Hepatocyte (in vitro differentiated cells): ENCODE measurements around the gene HECW1. TPM values are rescaled to one million over a fixed set of nuclear protein-coding genes. Genes with fewer than 3 reads are reported as not detected.

Experiments
- DNase-seq: peaks from one replicate; pipeline ENCODE4 v3.0.0-alpha.2; 2016; ENCODE audit warnings: low spot score
- H2AFZ ChIP-seq: fragments of 200-600 bp; sonication (generic); 2 replicates; pipeline ENCODE4 v1.6.0; 2016; ENCODE audit warnings: antibody characterized with exemption, mild to moderate bottlenecking
- H3K27ac ChIP-seq: fragments of 200-600 bp; sonication (generic); 2 replicates; pipeline ENCODE4 v1.5.1; 2016; ENCODE audit warnings: mild to moderate bottlenecking
- H3K27me3 ChIP-seq: fragments of 200-600 bp; sonication (generic); 2 replicates; pipeline ENCODE4 v1.6.1; 2016
- H3K36me3 ChIP-seq: fragments of 200-600 bp; sonication (generic); replicated peaks from 2 replicates; pipeline ENCODE4 v1.5.1; 2016; ENCODE audit warnings: low read depth; ENCODE audit not compliant: insufficient read depth
- H3K4me1 ChIP-seq: fragments of 200-600 bp; sonication (generic); 2 replicates; pipeline ENCODE4 v1.5.1; 2016; ENCODE audit warnings: mild to moderate bottlenecking, moderate library complexity; ENCODE audit not compliant: insufficient read depth
- H3K4me2 ChIP-seq: fragments of 200-600 bp; sonication (generic); 2 replicates; pipeline ENCODE4 v1.6.0; 2016
- H3K4me3 ChIP-seq: fragments of 200-600 bp; sonication (generic); 2 replicates; pipeline ENCODE4 v1.5.1; 2016; ENCODE audit warnings: mild to moderate bottlenecking
- H3K79me2 ChIP-seq: fragments of 200-600 bp; sonication (generic); 2 replicates; pipeline ENCODE4 v1.6.0; 2017; ENCODE audit warnings: mild to moderate bottlenecking
- H3K9me2 ChIP-seq: fragments of 200-600 bp; sonication (generic); replicated peaks from 2 replicates; pipeline ENCODE4 v1.6.0; 2017; ENCODE audit warnings: mild to moderate bottlenecking; ENCODE audit not compliant: insufficient read depth
- H3K9me3 ChIP-seq: fragments of 200-600 bp; sonication (generic); 2 replicates; pipeline ENCODE4 v1.5.1; 2016; ENCODE audit warnings: low read depth, mild to moderate bottlenecking
- H4K20me1 ChIP-seq: fragments of 200-600 bp; sonication (generic); 2 replicates; pipeline ENCODE4 v1.6.0; 2016; ENCODE audit warnings: mild to moderate bottlenecking; ENCODE audit not compliant: insufficient read depth, poor library complexity, severe bottlenecking
- EZH2 ChIP-seq: fragments of 200-600 bp; sonication (generic); IDR thresholded peaks from 2 replicates; pipeline ENCODE4 v1.6.1; 2016; ENCODE audit warnings: antibody characterized with exemption, mild to moderate bottlenecking, borderline replicate concordance
- EZH2phosphoT487 ChIP-seq: fragments of 200-600 bp; sonication (generic); IDR thresholded peaks from one replicate; pipeline ENCODE4 v1.6.1; 2018; ENCODE audit warnings: antibody characterized with exemption, mild to moderate bottlenecking, low read depth, moderate library complexity; ENCODE audit not compliant: unreplicated experiment, severe bottlenecking
- WGBS: methylation state at CpG from one replicate; pipeline ENCODE4 v1.1.6; 2016; ENCODE audit warnings: low lambda C conversion rate; ENCODE audit errors: missing lambda C conversion rate; 5-methylcytosine and 5-hydroxymethylcytosine counted together
- polyA plus RNA-seq: library from polyadenylated mRNA; unstranded; fragments of >200 nt; fragmentation: Nextera tagmentation; extraction: Ambion mirVana; gene quantifications from 2 replicates; pipeline ENCODE4 v1.2.1, GENCODE V29; 2016
- total RNA-seq: library from RNA; depleted of rRNA; stranded (reverse); fragments of >200 nt; gene quantifications from 2 replicates; pipeline ENCODE4 v1.2.3, GENCODE V29; 2014
- TF ChIP-seq, protein P1 (sequence below): fragments of 200-600 bp; sonication (generic); IDR thresholded peaks from 2 replicates; pipeline ENCODE4 v1.5.1; 2016; ENCODE audit warnings: antibody characterized with exemption, mild to moderate bottlenecking; ENCODE audit not compliant: poor library complexity

HECW1 gene
- total and polyA plus RNA-seq, 2 experiments from 2014 or later = 1.5 to 7.6 TPM

DNA sequence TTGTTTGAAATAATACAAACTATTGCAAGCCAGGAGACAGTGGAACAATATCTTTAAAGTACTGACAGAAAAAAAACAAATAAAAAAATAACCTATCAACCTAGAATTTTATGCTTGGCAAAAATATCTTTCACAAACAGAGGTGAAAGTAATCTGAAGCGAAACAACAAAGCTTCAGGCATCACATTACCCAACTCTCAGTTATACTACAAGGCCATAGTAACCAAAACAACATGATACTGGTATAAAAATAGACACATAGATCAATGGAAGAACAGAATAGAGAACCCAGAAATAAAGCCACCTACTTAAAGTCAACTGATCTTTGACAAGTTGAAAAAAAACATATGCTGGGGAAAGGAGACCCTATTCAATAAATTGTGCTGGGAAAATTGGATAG lies 26.5 kb upstream of the HECW1 start:
- Histone ChIP-seq H3K9me2 (no peaks in the 10 kb centered on the region), H3K4me2 (no peak overlapping the region), H3K27ac (no peak overlapping the region), H3K79me2 (no peaks in the 10 kb centered on the region), H3K27me3 (peaks cover 3% of the 10 kb centered on the region), H3K4me1 (no peaks in the 10 kb centered on the region), H3K4me3 (no peak overlapping the region), H3K36me3 (no peaks in the 10 kb centered on the region), H4K20me1 (no peaks in the 10 kb centered on the region), H2AFZ (no peak overlapping the region), H3K9me3 (no peaks in the 10 kb centered on the region)
- TF ChIP-seq, protein P1, sequence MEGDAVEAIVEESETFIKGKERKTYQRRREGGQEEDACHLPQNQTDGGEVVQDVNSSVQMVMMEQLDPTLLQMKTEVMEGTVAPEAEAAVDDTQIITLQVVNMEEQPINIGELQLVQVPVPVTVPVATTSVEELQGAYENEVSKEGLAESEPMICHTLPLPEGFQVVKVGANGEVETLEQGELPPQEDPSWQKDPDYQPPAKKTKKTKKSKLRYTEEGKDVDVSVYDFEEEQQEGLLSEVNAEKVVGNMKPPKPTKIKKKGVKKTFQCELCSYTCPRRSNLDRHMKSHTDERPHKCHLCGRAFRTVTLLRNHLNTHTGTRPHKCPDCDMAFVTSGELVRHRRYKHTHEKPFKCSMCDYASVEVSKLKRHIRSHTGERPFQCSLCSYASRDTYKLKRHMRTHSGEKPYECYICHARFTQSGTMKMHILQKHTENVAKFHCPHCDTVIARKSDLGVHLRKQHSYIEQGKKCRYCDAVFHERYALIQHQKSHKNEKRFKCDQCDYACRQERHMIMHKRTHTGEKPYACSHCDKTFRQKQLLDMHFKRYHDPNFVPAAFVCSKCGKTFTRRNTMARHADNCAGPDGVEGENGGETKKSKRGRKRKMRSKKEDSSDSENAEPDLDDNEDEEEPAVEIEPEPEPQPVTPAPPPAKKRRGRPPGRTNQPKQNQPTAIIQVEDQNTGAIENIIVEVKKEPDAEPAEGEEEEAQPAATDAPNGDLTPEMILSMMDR = no peak
- TF ChIP-seq EZH2phosphoT487 = no peak
- no peak for TF ChIP-seq EZH2
- DNase-seq = no peak
- WGBS = 94% methylated on average over 1 of the region's 1 CpG

GRCh38 chr7:43092819-43093218 lies 19.6 kb upstream of the HECW1 start:
- Histone ChIP-seq H3K9me2 (no peaks in the 10 kb centered on the region), H3K4me1 (no peaks in the 10 kb centered on the region), H3K4me3 (no peak overlapping the region), H3K4me2 (no peak overlapping the region), H2AFZ (no peak overlapping the region), H3K79me2 (no peaks in the 10 kb centered on the region), H4K20me1 (no peaks in the 10 kb centered on the region), H3K27me3 (peaks cover 3% of the 10 kb centered on the region), H3K36me3 (no peaks in the 10 kb centered on the region), H3K27ac (no peak overlapping the region), H3K9me3 (no peaks in the 10 kb centered on the region)
- no peak for DNase-seq
- WGBS = 89% methylated on average over 1 of the region's 1 CpG
- TF ChIP-seq, protein P1 = no peak
- TF ChIP-seq EZH2phosphoT487 = no peak

DNA sequence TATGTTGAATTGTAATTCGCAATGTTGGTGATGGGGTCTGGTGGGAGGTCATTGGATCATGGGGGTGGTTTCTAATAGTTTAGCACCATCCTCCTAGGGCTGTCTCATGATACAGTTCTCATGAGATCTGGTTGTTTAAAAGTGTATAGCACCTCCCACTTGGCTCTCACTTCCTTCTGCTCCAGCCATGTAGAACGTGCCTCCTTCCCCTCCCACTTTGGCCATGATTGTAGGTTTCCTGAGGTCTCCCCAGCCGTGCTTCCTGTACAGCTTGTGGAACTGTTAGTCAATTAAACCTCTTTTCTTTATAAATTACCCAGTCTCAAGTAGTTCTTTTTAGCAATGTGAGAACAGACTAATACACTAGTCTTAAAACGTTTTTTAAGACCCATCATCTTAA lies 15.6 kb upstream of the HECW1 start:
- no peaks in the 10 kb centered on the region for H3K9me2 ChIP-seq

More for the DNA sequence above, 15.6 kb upstream of the HECW1 start:
- Histone ChIP-seq H3K27me3 (no peaks in the 10 kb centered on the region), H3K9me3 (no peaks in the 10 kb centered on the region), H3K79me2 (no peaks in the 10 kb centered on the region), H3K4me2 (no peak overlapping the region), H3K4me3 (no peak overlapping the region), H4K20me1 (no peaks in the 10 kb centered on the region), H2AFZ (no peak overlapping the region), H3K4me1 (no peaks in the 10 kb centered on the region), H3K27ac (no peak overlapping the region), H3K36me3 (no peaks in the 10 kb centered on the region)
- TF ChIP-seq EZH2 (no peak), EZH2phosphoT487 (no peak)
- TF ChIP-seq, protein P1 = no peak
- WGBS = 82% methylated on average over 4 of the region's 4 CpGs
- DNase-seq = no peak
